GM23338 (cell line): ENCODE data around the gene C4orf36.

Source experiments
- POLR2AphosphoS5 ChIP-seq: IDR thresholded peaks from 2 replicates; pipeline ENCODE4 v1.6.1; 2016; ENCODE audit warnings: antibody characterized with exemption, low read depth
- ZNF114 ChIP-seq: fragments of 250-450 bp; sonication (Bioruptor Pico); IDR thresholded peaks from 2 replicates; pipeline ENCODE4 v1.5.0; 2020; ENCODE audit warnings: mild to moderate bottlenecking, moderate library complexity
- ZNF331 ChIP-seq: fragments of 250-450 bp; sonication (Bioruptor Pico); IDR thresholded peaks from 2 replicates; pipeline ENCODE4 v1.5.0; 2020; ENCODE audit warnings: low read depth, mild to moderate bottlenecking, moderate library complexity
- TF ChIP-seq, protein P1 (sequence below), 2 experiments: fragments of 200-600 bp in 1 of 2; sonication (generic) in 1 of 2; conservative IDR thresholded peaks; 2 replicates each; pipeline versions ENCODE4 v1.5.1 to v1.6.1; 2016 to 2017; ENCODE audit warnings: antibody characterized with exemption in 2 of 2, low read depth in 2 of 2, mild to moderate bottlenecking in 2 of 2, moderate library complexity in 1 of 2
- TF ChIP-seq, protein P2 (sequence below): IDR thresholded peaks from one replicate; pipeline ENCODE4 v1.6.1; 2018; ENCODE audit warnings: antibody characterized with exemption; ENCODE audit not compliant: unreplicated experiment

DNA sequence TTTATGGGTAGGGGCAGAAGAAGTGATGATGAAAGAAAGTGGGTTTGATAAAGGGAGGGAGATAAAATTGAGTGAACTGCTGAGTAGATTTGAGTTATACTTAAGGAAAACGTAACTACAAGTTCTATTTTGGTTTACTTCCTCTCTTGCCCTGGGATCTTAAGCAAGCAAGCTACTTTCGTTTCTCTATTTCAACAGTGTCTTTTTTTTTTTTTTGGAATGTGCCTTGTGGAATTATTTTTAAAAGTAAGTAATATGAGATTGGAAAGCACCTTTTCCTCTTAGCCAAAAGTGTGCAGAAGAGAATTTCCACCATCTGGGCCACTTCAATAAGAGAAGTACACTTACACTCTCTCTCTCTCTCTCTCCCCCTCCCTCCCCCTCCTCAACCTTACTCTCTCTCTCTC lies 16.0 kb upstream of the C4orf36 start:
- TF ChIP-seq, protein P1, sequence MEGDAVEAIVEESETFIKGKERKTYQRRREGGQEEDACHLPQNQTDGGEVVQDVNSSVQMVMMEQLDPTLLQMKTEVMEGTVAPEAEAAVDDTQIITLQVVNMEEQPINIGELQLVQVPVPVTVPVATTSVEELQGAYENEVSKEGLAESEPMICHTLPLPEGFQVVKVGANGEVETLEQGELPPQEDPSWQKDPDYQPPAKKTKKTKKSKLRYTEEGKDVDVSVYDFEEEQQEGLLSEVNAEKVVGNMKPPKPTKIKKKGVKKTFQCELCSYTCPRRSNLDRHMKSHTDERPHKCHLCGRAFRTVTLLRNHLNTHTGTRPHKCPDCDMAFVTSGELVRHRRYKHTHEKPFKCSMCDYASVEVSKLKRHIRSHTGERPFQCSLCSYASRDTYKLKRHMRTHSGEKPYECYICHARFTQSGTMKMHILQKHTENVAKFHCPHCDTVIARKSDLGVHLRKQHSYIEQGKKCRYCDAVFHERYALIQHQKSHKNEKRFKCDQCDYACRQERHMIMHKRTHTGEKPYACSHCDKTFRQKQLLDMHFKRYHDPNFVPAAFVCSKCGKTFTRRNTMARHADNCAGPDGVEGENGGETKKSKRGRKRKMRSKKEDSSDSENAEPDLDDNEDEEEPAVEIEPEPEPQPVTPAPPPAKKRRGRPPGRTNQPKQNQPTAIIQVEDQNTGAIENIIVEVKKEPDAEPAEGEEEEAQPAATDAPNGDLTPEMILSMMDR (conservative IDR thresholded peaks at IDR 0.05; ENCODE audit: low read depth in 2 of 2), result no peak
- no peak for TF ChIP-seq ZNF331 (CRISPR knock-in tag)
- TF ChIP-seq ZNF114 (CRISPR knock-in tag), result no peak
- TF ChIP-seq POLR2AphosphoS5, result no peak
- TF ChIP-seq, protein P2, sequence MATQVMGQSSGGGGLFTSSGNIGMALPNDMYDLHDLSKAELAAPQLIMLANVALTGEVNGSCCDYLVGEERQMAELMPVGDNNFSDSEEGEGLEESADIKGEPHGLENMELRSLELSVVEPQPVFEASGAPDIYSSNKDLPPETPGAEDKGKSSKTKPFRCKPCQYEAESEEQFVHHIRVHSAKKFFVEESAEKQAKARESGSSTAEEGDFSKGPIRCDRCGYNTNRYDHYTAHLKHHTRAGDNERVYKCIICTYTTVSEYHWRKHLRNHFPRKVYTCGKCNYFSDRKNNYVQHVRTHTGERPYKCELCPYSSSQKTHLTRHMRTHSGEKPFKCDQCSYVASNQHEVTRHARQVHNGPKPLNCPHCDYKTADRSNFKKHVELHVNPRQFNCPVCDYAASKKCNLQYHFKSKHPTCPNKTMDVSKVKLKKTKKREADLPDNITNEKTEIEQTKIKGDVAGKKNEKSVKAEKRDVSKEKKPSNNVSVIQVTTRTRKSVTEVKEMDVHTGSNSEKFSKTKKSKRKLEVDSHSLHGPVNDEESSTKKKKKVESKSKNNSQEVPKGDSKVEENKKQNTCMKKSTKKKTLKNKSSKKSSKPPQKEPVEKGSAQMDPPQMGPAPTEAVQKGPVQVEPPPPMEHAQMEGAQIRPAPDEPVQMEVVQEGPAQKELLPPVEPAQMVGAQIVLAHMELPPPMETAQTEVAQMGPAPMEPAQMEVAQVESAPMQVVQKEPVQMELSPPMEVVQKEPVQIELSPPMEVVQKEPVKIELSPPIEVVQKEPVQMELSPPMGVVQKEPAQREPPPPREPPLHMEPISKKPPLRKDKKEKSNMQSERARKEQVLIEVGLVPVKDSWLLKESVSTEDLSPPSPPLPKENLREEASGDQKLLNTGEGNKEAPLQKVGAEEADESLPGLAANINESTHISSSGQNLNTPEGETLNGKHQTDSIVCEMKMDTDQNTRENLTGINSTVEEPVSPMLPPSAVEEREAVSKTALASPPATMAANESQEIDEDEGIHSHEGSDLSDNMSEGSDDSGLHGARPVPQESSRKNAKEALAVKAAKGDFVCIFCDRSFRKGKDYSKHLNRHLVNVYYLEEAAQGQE, result no peak
